ENCODE data around the gene PTPN20.

- TF ChIP-seq CTCF (IDR thresholded peaks at IDR 0.05; ENCODE audit: low read depth, low read length, poor library complexity, severe bottlenecking) (no peak), EZH2phosphoT487 (IDR thresholded peaks at IDR 0.05; ENCODE audit: borderline replicate concordance, low read length) (no peak)
Measured at GRCh38 chr10:47012214-47012613, 101.0 kb downstream of the PTPN20 start.
